ENCODE results near the gene ACSL3.
"Not testable (repeated sequence)": the region's sequence is repeated elsewhere in the genome, so short reads cannot be mapped to it uniquely, and the experiment has no call there.

Gene ACSL3

DNA sequence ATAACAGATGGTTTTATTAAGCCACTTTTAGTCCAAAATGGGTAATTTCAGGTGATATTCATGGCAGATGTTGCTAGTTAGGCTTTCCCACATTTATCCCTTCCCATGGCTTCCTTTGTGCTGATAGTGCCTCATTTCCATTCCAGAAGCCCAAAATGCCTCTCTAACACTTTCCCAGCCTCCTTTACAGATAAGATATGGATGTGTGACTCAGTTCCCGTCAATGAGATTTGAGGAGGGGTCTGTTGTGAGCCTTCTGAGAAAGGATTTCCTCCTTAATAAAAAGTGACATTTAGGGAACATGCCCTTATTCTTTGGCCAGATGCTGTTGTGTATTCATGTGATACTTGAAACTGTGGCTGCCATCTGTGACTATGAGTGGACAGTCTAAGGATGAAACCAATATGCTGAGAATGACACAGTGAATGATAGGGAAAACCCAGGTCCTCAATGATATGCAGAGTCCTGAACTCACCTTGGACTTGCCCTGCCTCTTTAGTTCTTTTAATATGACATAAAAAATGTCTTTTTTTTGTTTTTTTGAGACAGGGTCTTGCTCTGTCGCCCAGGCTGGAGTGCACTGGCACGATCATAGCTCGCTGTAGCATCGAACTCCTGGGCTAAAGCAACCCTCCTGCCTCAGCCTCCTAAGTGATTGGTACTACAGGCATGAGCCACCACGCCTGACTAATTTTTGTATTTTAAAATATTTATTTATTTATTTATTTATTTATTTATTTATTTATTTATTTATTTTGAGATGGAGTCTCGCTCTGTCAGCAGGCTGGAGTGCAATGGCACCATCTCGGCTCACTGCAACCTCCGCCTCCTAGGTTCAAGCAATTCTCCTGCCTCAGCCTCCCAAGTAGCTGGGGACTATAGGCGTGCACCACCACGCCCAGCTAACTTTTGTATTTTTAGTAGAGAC, 5.8 kb upstream of the ACSL3 start:
- no peak for DNase-seq (ENCODE audit: low read depth)

DNA sequence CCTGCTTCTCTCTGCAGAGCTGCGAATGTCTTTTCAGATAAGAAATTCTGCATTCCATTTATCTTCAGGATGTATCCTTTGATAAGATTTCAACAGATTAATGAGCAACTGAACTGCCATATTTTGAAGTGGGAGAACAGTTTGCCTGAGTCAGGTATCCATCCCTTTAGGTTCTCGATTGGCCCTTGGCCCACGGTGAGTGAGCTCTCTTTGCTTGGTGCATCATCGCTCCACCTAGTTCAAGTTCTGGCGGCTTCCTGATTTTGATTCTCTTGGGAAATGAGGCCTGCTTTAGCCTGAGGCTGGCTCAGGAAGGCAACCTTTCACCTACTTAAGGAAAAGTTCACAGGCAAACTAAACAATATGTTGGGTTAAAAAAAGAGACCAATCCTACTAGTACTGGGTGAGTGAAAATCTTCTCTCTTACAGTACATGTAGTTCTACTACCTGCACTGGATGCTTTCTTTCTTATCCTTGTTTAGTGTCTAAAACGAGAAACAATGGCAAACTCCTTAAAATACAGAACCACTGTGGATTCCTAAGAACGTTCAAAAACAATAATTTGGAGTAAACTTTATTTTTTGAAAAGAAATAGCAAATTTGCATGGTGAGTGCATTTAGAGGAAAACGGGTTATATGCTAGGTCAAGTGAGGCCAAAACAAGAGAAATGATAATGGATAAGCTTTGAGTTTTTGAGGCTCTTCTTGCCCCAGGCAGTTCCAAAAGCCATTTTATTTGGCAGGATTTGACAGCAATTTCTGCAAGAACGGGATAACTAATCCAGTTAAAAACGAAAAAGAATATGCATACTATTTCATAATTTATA, 837 bp upstream of the ACSL3 start:
- no peak for DNase-seq (ENCODE audit: low read depth)

DNA sequence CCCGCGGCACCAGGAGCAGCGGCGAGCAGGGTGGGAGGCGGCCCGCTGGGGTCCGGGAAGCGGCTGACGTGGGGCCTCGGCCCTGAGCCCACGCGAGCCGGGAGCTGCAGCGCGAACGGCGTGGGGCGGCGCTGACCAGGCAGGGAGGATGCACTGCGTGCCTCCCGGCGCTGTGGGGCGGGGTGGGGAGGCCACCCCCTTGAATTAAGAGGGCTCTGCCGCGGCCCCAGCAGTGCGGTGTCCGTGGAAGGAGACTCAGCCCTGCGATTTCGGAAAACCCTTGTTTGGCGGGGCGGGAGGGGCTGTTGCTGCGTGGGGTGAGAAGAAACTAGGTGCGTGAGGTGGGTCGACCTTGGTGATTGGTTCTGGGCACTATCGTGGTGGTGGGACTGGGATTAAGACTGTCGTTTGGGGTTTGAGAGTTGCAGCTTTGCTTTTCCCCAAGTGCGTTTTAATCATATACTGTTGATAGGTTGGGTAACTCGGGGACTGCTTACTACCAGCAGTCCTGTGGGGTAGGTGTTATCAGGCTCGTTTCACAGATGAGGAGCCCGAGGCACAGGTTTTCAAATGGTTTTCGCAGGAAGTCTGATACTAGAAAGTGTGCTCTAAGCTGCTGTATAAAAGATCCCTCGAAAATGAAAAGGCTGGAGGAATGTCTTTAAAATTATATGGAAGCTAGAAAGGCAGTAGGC, 722 bp downstream of the ACSL3 start:
- no peak for DNase-seq (ENCODE audit: low read depth)

DNA sequence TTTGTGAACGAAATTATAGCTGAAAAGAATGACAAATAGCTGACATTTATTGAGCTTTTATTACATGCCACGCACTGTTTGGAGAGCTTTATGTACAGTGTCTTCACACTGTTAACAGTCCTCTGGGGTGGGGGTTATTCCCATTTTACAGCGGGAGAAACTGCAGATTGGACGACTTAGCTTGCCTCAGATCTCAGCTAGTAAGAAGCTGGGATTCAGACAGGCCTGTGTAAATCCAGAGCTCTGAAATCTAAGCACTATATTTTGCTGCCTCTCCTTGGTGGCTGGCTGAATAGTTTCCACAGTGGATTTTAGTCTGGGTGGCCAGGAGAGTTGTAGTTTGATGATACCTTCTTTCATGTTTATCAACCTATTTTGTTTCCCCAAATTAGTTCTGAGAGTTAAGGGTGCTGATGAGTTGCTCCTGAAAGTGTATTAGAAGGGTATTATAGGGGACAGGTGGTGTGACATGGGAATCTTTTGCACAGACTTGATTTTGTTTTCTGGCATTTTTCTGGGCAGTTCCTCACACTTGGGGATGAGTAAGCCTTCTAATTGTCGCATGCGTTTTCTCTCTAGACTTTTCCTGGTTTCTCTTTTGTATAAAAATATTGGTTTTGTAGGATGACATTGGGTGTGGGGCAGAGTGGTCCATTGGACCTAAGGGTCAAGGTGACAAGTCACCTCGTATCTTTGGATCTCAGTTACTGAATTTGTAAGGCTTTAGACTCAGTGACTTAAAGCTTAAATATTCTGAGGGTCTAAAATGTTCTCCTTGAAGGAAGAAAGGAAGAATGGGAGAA, 1.5 kb downstream of the ACSL3 start:
- DNase-seq (ENCODE audit: low read depth), result no peak

DNA sequence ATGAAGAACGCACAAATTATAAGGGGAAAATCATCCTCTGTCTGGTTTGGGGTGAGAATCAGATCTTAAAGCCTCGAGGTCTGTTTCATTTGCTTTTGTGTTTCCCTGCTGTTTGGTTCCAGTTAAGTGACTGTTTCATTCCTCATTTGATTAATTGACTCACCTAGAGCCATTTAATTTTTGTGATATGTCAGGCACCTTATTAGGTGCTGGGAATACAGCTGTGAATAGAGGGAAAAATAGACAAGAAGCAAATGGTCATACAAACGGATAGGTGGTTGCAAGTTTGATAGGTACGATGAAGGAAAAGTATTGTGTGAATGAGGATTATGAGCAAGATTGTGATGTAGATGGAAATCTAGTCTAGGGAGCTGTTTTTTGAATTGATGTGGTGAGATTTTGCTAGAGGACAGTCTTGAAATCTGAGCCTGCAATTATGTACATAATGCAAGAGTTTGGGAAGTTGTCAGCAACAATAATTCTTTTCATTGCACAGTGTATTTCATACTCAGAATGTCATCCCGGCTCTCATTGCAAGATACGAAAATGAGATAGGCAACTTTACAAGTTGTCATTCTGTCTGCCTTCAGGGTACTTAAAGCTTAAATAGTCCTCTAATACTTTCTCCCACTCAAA, 2.2 kb downstream of the ACSL3 start:
- no peak for DNase-seq (ENCODE audit: low read depth)

DNA sequence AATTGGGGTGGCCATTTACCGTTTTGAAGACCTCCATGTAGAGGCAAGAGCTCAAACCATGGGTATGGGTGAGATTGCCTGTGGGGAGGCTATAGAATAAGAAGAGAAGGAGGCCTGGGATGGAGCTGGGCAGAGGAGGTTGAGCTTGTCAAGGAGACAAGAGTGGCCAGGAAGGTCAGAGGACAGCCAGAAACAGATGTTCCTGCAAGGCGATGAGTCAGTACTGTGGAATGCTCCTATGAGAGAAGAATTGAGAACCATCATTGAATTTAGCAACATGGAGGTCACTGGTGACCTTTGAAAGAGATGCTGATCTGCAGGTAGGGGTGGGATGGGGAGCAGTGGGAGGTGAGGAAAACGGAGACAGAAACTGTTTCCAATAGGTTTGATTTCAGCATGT, 3.5 kb downstream of the ACSL3 start:
- no peak for DNase-seq (ENCODE audit: low read depth)

DNA sequence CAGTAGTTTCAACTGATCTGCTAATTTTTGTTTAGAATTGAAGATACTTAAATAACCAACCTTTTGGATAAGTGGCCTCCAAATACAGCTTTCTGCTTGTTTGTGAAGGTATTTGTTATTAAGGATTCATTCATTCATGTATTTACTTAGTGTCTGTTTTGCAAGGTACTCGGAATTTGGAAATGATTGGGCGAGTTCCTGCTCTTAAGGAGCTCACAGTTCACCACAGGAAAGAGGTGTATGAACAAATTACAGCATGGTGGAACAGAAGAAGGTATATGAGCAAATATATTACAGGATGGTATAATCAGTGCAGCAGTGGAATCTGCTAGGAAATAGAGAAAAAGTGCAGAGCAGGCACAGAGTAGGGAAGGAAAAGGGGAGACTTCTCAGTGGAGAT, 4.5 kb downstream of the ACSL3 start:
- DNase-seq (ENCODE audit: low read depth), result no peak

DNA sequence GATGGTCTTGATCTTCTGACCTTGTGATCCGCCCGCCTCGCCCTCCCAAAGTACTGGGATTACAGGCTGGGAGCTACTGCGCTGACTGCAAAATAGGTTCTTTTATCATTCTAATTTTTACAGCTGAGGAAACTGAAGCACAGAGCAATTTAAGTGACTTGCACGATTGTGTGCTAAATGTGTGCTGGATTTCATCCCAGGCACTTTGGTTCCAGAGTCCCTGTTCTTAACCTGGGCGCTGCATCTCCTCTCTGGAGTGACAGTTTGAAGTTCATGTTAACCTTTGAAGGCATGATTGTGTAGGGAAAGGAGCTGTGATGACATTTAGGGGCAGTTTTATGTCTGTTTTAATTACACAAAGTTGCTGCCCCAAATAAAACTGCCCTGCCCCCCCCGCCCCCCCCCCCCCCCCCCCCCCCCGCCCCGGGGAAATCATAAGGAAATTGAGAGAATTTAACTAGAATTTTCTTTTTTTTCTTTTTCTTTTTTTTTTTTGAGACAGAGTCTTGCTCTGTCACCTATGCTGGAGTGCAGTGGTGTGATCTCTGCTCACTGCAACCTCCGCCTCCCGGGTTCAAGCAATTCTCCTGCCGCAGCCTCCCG, 5.6 kb downstream of the ACSL3 start:
- no peak for DNase-seq (ENCODE audit: low read depth)

DNA sequence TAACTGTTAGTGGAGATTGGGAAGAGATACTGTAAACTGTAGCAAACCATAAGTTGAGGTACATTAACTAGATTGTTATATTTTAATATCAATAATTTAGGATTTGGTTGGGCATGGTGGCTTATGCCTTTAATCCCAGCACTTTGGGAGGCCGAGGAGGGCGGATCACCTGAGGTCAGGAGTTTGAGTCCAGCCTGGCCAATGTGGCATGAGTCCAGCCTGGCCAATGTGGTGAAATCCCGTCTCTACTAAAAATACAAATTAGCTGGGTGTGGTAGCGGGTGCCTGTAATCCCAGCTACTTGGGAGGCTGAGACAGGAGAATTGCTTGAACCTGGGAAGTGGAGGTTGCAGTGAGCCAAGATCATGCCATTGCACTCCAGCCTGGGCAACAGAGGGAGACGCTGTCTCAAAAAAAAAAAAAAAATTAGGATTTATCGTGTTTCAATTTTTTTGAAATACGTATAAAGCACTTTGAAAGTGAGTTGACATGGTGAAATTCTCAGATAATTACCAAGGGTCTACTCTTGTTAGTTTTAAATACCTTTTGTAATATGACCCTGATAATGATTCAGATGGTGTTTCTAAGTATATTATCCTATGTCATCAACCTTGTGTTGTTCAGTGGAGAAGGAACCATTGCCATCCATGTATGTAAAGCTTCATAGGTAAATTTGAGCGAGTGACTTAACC, 7.9 kb downstream of the ACSL3 start:
- not testable (repeated sequence) for DNase-seq (ENCODE audit: low read depth)

DNA sequence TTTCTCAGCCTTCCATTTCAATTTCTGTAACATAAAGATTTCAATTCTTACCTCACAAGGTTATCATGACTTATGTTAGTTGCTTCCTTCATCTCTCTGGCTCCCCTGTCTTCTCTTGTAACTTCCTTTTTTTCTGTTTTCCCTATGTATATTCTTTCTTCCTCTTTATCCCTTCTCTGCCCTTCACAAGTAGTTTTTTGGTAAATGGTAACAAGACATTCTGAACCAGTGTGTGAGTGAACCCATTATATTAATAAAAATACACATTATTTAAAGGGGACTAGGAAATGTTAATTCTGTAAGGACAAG, 8.4 kb downstream of the ACSL3 start:
- no peak for DNase-seq (ENCODE audit: low read depth)

DNA sequence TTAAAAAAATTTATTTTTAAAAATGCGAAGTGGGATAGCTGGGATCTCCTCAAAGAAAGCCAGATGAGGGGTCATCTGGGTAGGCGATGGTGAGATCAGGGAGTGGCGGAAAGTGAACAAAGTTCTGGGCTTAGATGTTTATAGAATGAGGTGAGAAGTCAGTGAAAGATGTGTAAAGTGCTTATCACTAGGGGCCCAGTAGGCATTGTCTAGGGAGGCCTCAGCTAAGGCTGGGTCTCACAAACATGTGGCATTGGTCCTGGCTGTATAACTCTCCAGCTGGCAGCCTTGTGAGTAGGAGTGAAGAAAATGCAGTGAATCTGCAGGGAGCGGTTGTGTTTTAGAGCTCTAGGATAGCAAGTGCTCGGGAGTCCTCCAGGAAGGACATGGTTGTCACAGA, 10.5 kb downstream of the ACSL3 start:
- DNase-seq (ENCODE audit: low read depth), result no peak

DNA sequence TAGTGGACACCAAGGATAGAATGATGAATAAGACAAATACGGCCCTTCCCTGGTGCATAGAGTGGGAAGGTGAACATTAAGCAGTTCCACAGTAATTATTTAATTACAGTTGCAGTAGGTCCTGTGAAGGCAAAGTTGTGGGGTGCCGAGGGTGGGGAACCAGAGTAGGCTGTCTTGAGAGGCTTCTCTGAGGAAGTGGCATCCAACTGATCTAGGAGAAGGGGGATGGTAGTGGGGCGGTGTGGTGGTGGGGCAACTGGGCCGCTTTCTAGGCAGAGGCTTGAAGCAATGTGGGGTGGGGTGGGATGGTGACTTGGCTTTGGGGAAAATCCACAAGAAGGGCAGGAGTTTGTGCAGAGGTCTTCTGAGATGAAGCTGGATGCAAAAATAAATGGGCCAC, 11.7 kb downstream of the ACSL3 start:
- no peak for DNase-seq (ENCODE audit: low read depth)

DNA sequence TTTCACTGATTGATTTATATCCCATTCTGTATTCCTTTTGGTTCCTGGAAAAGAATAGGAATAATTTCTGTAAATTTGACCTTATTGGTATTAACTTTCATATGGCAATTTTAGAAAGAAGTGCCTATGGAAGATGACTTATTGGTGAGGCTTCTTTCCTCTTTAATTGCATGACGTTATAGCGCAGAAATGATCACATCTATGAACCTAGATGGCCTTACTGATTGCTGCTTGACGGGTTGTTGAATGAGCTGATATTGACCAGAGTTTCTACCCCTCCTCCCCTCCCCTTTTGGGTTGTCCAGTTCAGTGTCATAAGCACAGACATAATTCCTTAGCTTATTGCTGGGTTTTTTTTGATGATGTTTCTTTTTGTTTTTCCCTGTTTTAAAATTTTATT, 14.6 kb downstream of the ACSL3 start:
- no peak for DNase-seq (ENCODE audit: low read depth)

DNA sequence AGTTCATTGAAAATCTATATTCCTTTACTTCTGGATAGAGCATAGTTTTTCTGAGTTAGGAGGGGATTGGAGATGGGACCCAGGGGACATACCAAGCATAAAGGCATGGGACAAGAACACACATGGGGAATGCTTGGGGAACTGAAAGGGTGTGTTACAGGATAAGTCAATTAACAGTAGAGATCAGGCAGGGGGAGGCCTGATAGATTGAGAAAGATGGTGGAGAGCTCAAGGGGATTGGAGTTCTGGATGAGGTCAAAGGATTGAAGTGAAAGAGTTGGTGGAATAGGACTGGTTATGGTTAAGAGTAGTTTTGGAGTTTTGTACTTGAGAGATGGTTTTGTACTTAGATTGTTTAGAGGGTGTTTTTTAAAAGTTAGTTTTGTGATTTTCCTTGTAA, 16.1 kb downstream of the ACSL3 start:
- no peak for DNase-seq (ENCODE audit: low read depth)

DNA sequence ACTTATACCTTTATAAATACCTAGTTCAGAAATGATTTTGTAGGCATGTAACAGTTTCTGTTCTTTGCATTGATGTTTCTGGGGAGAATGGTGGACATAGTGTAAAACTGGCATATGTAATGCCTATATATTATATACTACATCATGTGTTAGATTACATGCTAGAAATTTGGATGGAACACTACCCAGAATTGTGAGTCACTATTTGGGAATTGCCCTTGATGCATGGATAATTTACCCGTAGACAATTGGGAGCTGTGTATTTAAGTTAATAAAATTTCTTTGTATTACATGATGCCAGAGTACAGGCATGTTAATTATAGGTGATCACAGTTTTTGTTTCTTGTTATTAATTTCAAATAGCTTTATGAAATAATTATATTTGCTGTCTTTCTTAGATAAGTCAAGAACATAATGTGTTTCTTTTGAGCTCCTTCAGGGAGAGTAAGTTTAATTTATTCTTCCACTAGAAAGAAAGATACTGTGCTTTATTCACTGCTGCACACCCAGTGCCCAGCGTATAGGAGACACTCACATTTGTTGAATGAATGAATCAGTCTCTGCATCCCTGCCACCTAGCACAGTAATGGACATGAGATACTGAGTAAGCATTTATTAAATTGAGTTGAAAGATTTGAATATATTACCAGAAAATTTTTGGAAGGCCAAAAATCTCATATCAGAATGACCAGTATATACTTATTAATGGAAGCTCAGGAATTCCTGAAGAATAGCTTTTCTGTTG, 16.9 kb downstream of the ACSL3 start:
- DNase-seq (ENCODE audit: low read depth), result no peak

DNA sequence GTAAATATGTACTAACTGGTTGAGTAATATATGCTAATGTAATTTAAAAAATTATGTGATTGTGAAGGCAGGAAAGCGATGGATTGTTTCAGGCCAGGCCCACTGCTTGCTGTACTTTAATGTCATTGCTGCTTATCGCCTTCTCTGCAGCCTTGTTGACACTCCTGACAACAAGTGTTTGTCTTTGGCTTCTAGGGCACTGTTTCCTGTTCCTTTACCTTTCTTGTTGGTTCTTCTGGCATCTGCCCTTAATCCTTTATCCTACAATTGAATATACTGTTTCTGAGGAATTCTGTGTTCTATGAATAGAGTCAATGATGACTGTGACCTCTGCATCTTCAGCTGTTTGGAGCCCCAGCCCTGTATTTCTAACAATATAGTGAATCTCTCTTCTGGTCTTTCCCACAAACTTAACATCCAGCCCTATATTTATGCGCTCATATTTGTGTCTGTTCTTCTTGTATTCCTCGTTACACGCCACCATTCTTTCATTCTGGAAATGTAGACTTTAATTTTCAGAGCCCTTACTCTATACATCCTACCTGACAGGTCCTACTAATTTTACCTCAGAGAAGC, 17.6 kb downstream of the ACSL3 start:
- DNase-seq (ENCODE audit: low read depth), result no peak

DNA sequence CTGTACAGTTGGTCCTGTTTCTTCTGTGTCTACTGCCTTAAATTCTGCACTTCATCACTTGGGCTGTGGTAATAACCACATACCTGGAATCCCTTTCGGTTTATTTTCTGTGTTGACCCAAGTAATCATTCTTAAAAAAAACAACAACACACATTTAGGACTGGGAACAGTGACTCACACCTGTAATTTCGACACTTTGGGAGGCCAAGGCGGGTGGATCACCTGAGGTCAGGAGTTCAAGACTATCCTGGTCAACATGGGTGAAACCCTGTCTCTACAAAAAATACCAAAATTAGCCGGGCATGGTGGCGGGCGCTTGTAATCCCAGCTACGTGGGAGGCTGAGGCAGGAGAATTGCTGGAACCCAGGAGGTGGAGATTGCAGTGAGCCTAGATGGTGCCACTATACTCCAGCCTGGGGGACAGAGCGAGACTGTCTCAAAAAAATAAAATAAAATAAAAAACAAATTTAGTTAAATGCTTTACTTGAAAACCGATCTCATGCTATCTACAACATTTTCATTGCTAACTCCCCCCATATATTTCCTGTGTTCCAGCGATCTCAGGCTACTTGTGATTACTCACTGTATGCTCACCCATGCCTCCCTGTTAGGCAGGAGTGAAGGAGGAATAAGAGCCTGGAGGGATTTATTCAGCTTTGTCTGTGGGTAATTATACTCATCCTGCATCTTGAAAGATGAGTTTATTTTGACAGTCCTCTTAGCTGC, 18.2 kb downstream of the ACSL3 start:
- no peak for DNase-seq (ENCODE audit: low read depth)

DNA sequence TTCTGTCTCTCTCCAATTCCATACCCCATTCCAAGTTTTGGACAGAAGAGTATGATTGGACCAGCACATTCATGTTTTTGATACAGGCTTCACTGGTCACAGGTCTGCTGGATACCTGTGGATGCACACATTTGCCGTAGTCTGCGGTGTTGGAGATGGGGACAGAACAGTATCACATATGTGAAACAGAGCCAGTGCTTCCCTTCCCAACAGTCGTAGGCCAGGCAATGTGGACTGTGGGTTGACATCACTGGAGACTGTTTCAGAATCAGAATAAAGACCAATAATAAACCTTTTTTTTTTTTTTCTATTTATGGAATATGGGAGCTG, 18.7 kb downstream of the ACSL3 start:
- no peak for DNase-seq (ENCODE audit: low read depth)

DNA sequence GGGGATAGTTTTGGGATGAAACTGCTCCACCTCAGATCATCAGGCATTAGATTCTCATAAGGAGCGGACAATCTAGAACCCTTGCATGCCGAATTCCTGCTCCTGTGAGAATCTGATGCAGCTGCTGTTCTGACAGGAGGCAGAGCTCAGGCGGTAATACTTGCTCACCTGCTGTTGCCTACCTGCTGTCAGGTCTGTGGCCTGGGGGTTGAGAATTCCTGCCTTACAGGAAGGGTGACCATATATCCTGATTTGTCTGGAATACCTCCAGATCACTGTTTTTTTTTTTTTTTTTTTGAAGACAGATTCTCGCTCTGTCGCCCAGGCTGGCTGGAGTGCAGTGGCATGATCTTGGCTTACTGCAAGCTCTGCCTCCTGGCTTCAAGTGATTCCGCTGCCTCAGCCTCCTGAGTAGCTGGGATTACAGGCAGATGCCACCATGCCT, 21.7 kb downstream of the ACSL3 start:
- no peak for DNase-seq (ENCODE audit: low read depth)

Measured in stromal cell of bone marrow (primary cell).